ENCODE results near the gene AGPAT3. TPM values are rescaled to one million over a fixed set of nuclear protein-coding genes. Genes with fewer than 3 reads are reported as not detected.
"Not testable (repeated sequence)": the region's sequence is repeated elsewhere in the genome, so short reads cannot be mapped to it uniquely, and the experiment has no call there.

The AGPAT3 gene
- total and polyA plus RNA-seq, 2 experiments from 2014 or later = 41.0 to 51.2 TPM

- Histone ChIP-seq H3K27me3 (no peaks in the 10 kb centered on the region), H3K4me1 (ENCODE audit: insufficient read depth) (peaks cover 13% of the 10 kb centered on the region), H3K36me3 (replicated peaks; ENCODE audit: insufficient read depth, low read depth) (no peaks in the 10 kb centered on the region), H3K9me3 (ENCODE audit: low read depth) (no peaks in the 10 kb centered on the region), H2AFZ (no peak overlapping the region), H3K4me3 (no peak overlapping the region), H3K79me2 (peaks cover 86% of the 10 kb centered on the region), H3K27ac (no peak overlapping the region), H3K9me2 (replicated peaks; ENCODE audit: insufficient read depth) (no peaks in the 10 kb centered on the region), H4K20me1 (ENCODE audit: insufficient read depth, poor library complexity, severe bottlenecking) (peaks cover 18% of the 10 kb centered on the region), H3K4me2 (no peak overlapping the region)
- TF ChIP-seq EZH2 (IDR thresholded peaks at IDR 0.05; ENCODE audit: borderline replicate concordance) (no peak), CTCF (IDR thresholded peaks at IDR 0.05; ENCODE audit: poor library complexity) (no peak), EZH2phosphoT487 (IDR thresholded peaks at IDR 0.05; ENCODE audit: low read depth, severe bottlenecking, unreplicated experiment) (no peak)
- no peak for DNase-seq (ENCODE audit: low spot score)
- 88% methylated on average over 4 of the region's 4 CpGs for WGBS (ENCODE audit: low lambda C conversion rate, missing lambda C conversion rate)
These were observed 29.2 kb downstream of the AGPAT3 start for GRCh38 chr21:43894206-43894577.

- TF ChIP-seq CTCF (IDR thresholded peaks at IDR 0.05; ENCODE audit: poor library complexity) (no peak), EZH2phosphoT487 (IDR thresholded peaks at IDR 0.05; ENCODE audit: low read depth, severe bottlenecking, unreplicated experiment) (no peak), EZH2 (IDR thresholded peaks at IDR 0.05; ENCODE audit: borderline replicate concordance) (no peak)
These were observed 30.2 kb downstream of the AGPAT3 start for GRCh38 chr21:43895196-43895595.

GRCh38 chr21:43896696-43897299 lies 31.8 kb downstream of the AGPAT3 start:
- H3K27ac ChIP-seq; H3K4me3 ChIP-seq; H2AFZ ChIP-seq; H3K4me2 ChIP-seq; H3K9me3 ChIP-seq (ENCODE audit: low read depth); H3K27me3 ChIP-seq; H3K9me2 ChIP-seq (replicated peaks; ENCODE audit: insufficient read depth); H3K36me3 ChIP-seq (replicated peaks; ENCODE audit: insufficient read depth, low read depth); DNase-seq (ENCODE audit: low spot score): not testable (repeated sequence)
- H3K4me1 ChIP-seq (ENCODE audit: insufficient read depth) = peaks cover 13% of the 10 kb centered on the region
- 82% methylated on average over 5 of the region's 8 CpGs for WGBS (ENCODE audit: low lambda C conversion rate, missing lambda C conversion rate)
- peaks cover 18% of the 10 kb centered on the region for H4K20me1 ChIP-seq (ENCODE audit: insufficient read depth, poor library complexity, severe bottlenecking)
- peaks cover 86% of the 10 kb centered on the region for H3K79me2 ChIP-seq

More at GRCh38 chr21:43895196-43895595, 30.2 kb downstream of the AGPAT3 start:
- Histone ChIP-seq H3K4me1 (ENCODE audit: insufficient read depth) (peaks cover 13% of the 10 kb centered on the region), H3K36me3 (replicated peaks; ENCODE audit: insufficient read depth, low read depth) (no peaks in the 10 kb centered on the region), H3K9me3 (ENCODE audit: low read depth) (no peaks in the 10 kb centered on the region), H4K20me1 (ENCODE audit: insufficient read depth, poor library complexity, severe bottlenecking) (peaks cover 18% of the 10 kb centered on the region), H3K4me2 (no peak overlapping the region), H2AFZ (no peak overlapping the region), H3K4me3 (no peak overlapping the region), H3K27ac (no peak overlapping the region), H3K9me2 (replicated peaks; ENCODE audit: insufficient read depth) (no peaks in the 10 kb centered on the region), H3K27me3 (no peaks in the 10 kb centered on the region), H3K79me2 (peaks cover 86% of the 10 kb centered on the region)
- WGBS (ENCODE audit: low lambda C conversion rate, missing lambda C conversion rate) = 84% methylated on average over 4 of the region's 4 CpGs
- DNase-seq (ENCODE audit: low spot score) = no peak

- WGBS (ENCODE audit: low lambda C conversion rate, missing lambda C conversion rate) = 92% methylated on average over 23 of the region's 23 CpGs
- no peaks in the 10 kb centered on the region for H3K9me3 ChIP-seq (ENCODE audit: low read depth)
These were observed 34.5 kb downstream of the AGPAT3 start for GRCh38 chr21:43899307-43900077.

More at GRCh38 chr21:43899307-43900077, 34.5 kb downstream of the AGPAT3 start:
- Histone ChIP-seq H3K36me3 (replicated peaks; ENCODE audit: insufficient read depth, low read depth) (no peaks in the 10 kb centered on the region), H3K27me3 (no peaks in the 10 kb centered on the region), H3K4me2 (no peak overlapping the region), H3K79me2 (peaks cover 88% of the 10 kb centered on the region), H3K27ac (no peak overlapping the region), H3K4me1 (ENCODE audit: insufficient read depth) (peaks cover 8% of the 10 kb centered on the region), H4K20me1 (ENCODE audit: insufficient read depth, poor library complexity, severe bottlenecking) (peaks cover 21% of the 10 kb centered on the region), H2AFZ (no peak overlapping the region), H3K9me2 (replicated peaks; ENCODE audit: insufficient read depth) (no peaks in the 10 kb centered on the region), H3K4me3 (no peak overlapping the region)
- TF ChIP-seq EZH2 (IDR thresholded peaks at IDR 0.05; ENCODE audit: borderline replicate concordance) = no peak
- TF ChIP-seq CTCF (IDR thresholded peaks at IDR 0.05; ENCODE audit: poor library complexity) = no peak
- no peak for TF ChIP-seq EZH2phosphoT487 (IDR thresholded peaks at IDR 0.05; ENCODE audit: low read depth, severe bottlenecking, unreplicated experiment)
- no peak for DNase-seq (ENCODE audit: low spot score)

Measured in hepatocyte (in vitro differentiated cells).